Stimulated activated CD8-positive, alpha-beta memory T cell treated with anti-CD3 and anti-CD28 coated beads, Interleukin-2, amount 100 ng/mL, for 1 hour (primary cell): ENCODE measurements around the gene TNS1.

Source experiments
- DNase-seq, 2 donors: peaks; one replicate each; pipeline ENCODE4 v3.0.0-alpha.2; 2020; ENCODE audit warnings: low read depth in 2 of 2

TNS1 gene

GRCh38 chr2:217956586-217957457, 46.0 kb downstream of the TNS1 start:
- no peak for DNase-seq

DNA sequence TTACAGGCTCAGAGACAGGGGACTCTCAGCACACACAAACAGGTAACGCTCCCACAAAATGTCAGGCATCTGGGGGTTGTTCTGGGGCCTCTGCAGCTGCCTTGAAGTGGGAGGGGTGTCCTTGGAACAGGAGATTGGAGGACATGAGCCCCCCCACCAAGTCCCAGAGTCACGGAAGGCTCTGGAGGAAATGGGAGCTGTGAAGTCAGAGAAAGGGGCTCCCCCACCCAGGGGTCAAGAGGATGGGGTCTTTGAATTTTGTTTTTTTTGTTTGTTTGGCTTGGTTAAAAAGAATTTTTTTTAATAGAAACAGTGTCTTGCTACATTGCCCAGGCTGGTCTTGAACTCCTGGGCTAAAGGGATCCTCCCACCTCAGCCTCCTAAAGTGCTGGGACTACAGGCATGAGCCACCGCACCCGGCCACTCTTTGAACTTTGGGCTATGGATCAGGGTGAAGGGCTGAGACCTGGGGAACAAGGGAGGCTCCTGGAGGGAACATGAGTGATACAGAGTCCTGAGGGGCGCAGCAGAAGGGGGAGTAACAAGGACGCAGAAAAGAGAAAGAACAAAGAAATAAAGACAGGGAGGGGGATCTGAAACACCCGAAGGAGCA, 46.8 kb downstream of the TNS1 start:
- no peak for DNase-seq

DNA sequence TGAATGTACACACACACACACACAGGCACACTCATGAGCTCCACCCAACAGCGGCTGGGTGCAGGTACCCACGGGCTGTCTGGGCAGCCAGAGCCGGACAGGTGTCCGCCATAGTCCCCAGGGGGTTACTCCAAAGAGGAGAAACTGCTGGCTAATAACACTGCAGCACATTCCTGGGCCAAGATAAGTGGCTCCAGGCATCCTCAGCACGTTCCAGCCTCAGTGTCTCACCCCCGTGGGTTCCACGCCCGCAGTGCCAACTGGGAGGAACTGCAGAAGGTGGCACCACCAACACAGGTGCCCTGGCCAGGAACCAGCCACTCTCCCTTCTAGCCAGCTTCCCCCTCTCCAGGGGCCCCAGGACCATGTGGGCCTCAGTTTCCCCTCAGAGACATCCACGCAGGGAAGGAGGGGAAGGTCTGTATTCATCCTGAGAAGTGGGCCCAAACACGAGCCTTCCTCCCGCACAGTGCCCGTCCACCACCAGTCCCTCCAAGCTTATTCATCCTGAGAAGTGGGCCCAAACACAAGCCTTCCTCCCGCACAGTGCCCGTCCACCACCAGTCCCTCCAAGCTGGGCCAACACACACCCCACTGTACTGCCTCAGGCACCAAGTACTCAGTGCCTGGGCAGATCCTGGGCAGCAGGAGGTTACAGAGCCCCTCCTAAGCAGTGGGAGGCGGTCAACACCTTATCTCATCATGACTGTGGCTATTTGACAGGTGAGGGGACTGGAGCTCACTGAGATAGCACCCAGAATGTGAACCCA, 47.6 kb downstream of the TNS1 start:
- DNase-seq, result no peak

DNA sequence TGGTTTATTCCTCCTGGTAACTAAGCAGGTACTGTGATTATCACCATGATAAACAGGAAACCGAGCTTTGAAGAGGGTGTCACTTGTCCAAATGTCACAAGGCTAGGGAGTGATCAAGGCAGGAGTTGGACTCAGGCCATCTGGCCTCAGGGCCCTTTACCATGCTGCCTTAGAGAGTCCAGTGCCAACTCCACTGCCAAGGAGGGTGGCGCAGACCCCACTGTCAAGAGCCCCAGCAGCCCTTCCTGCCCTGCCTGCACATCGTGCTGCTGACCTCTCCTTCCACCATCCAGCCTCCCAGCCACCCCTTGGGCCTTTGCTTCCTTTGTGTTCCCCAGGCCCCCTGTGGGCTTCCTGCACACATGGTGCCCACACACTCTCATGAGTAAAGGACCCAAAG, 48.3 kb downstream of the TNS1 start:
- DNase-seq, result no peak

DNA sequence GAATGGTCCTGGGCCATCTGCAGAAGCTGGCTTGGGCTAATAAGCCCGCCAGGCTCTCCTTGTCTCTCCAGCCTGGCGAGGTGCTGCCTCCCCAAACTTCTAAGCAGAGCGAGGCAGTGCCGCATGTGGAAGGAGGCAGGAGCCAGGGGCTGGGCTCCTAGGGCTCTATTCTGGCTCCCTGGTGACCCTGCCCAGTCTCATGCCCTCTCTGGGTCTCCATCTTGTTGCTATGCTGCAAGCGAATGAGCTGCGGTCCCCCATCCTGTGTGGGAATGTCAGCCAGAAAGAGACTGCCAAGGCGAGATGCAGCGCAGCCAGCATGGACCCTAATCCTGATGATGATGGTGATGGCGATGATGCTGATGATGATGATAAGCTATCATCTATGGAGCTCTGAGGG, 48.7 kb downstream of the TNS1 start:
- DNase-seq, result no peak

DNA sequence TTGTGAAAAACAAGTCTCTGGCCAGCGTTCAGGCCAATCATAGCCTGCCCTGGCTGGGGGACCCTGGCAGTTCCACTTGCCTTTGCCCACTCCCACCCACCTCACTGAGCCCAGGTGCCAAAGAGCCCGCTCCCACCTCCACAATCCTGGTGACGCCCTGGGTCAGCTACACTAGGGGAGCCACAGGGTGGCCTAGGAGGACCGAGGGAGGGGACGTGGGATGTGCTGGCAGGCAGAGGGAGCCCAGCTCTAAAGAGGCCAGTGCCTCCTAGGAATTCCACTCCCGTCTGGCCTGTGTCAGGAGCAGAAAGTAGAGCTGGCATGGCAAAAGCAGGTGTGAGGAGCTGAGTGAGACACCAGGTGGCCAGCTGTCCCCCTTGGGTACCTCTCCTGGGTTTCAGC, 49.3 kb downstream of the TNS1 start:
- no peak for DNase-seq

- no peak for DNase-seq
These were observed 49.7 kb downstream of the TNS1 start for GRCh38 chr2:217953011-217953481.

- DNase-seq, result no peak
These were observed 50.4 kb downstream of the TNS1 start for GRCh38 chr2:217952409-217952808.

DNA sequence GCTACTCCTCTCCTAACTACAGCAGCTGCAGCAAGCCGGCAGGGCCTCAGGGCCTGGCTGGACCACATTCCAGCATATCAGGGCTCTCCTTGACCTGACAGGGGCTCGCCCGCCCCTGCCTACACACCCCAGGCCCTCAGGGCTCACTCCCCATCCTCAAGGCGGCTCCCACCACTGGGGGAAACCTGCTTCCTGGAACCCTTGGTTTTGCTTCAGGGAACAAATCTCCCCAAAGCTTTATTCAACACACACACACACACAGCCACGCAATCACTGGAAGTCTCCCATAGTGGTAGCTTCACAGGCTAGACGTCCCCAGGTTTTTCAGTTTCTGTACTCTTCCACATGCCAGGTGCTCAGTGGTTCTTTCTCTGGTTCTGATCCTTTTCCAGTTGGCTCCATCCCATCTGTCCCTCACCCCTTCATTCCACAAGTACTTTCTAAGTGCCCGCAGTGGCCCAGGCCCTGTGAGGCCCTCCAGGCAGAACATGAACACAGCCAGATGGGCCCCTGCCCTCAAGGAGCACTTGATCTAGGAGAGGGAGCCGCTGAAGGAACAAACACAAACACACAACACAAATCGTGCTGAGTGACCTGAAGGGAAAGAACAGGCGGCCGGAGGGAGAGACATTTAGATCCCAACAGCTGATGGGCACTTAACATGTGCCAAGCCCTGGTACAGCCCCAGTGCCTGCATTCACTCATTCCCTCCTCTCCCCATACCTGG, 51.1 kb downstream of the TNS1 start:
- no peak for DNase-seq

- no peak for DNase-seq
These were observed 51.7 kb downstream of the TNS1 start for GRCh38 chr2:217951091-217951490.

DNA sequence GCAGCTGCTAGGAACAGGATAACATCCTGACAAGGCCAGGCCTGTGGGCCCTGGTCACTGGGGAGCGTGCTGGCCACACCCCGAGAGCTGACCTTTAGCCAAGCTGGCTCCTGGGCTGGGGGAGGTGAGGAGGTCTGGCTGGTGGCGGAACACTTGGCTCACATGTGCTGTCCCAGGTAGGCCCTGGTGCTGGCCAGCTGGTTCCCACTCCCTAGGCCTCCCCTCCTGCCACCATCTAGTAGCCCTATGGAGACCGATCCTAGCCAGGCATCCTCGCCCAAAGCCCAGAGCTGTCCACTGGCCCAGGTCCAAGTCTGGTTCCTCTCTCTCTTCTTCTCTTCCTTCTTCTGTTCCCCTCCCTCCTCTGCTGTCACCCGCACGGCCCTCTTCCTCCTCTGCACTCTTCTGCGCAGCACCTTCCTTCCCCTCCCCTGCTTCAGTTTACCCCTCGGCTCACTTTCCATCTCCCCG, 52.4 kb downstream of the TNS1 start:
- no peak for DNase-seq

DNA sequence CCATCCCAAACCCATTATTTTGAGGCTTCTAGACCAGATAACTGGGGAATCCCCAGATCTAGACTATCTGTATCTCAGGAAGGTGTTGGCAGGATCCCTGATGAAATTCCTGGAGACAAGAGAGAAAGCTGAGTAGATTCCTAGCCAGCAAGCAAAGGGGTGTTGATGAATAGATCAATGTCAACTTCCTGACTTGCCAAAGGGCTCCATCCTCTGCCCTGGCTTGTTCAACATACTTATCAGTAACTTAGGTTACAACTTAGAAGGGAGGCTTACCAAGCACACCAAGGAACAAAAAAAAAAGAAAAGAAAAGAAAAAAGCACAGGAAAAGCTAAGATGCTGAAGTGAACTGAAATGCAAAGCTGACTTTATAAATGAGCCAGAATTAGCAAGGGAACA, 53.3 kb downstream of the TNS1 start:
- no peak for DNase-seq

DNA sequence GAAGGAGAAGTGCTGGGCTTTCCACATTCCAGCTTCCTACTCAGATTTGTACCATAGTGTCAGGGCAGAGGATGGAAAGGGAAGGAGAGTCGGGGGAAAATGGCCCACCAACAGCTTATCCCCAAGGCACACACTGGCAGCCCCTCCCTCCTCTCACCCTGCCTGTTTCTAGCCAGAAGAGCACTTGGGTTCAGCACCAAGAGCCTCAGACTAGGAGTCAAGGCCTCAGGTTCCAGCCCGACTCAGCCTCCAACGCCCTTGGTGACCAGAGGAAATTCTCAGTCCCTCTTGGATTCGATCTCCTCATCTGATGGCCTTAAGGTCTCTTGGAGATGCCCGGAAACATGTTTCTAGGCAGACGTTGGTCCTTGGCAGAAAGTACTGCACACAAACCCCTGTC, 53.9 kb downstream of the TNS1 start:
- no peak for DNase-seq

- DNase-seq, result no peak
These were observed 54.4 kb downstream of the TNS1 start for GRCh38 chr2:217948351-217948791.

- DNase-seq, result no peak
These were observed 55.1 kb downstream of the TNS1 start for GRCh38 chr2:217947383-217948350.

DNA sequence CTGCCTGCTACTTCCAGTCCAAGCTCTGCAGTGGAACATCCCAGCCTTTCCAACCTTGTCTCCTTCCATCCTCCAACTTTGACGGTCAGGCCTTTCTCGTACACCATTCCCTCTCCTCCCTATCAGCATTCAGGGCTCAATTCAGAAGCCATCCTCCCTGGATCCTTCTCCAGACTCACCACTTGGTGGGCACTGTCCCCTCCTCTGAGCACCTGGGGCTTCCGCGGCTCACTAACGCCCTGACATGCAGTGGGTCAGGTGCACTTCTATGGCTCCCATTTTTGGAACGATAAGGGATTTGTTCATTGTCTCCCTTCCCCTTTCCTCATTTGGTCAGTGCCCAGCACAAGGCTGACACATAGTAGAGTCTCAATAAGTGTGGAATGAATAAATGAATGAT, 56.7 kb downstream of the TNS1 start:
- no peak for DNase-seq

- no peak for DNase-seq
These were observed 57.3 kb downstream of the TNS1 start for GRCh38 chr2:217945530-217945929.

GRCh38 chr2:217944923-217945322, 57.9 kb downstream of the TNS1 start:
- no peak for DNase-seq

DNA sequence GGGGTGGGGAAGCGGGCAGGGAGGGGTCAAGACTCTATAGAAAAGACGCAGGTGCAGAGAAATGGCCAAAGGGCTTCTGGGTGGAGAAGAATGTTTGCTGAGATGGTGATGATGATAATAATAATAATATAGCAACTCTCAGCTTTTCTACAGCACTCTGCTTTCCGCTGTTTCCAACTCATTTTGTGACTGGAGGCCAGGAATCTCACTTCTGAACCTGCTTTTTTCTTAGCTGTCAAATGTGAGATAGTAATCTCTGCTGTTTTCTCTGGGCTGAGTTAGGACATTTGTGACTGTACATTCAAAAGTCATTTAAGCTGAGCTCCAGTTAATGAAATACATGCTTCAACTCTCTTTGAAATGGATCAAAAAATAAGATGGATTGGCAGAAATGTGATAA, 58.4 kb downstream of the TNS1 start:
- no peak for DNase-seq
